ENCODE data around the gene ZNF236. TPM values are rescaled to one million over a fixed set of nuclear protein-coding genes. Genes with fewer than 3 reads are reported as not detected.

Gene ZNF236
- total RNA-seq, 2 experiments from 2014 or later = 6.6 to 16.1 TPM

- no peak for DNase-seq (ENCODE audit: low spot score)
- BruUV-seq (replicated peaks) = no TSS peak
- intact Hi-C loops (cut with micrococcal nuclease; ENCODE audit: unreplicated experiment) = no loop called here
- Histone ChIP-seq H2AFZ (ENCODE audit: low read length) (no peak overlapping the region), H3K4me3 (ENCODE audit: low read depth, low read length, poor library complexity, severe bottlenecking) (no peak overlapping the region), H3K79me2 (ENCODE audit: insufficient read depth, low read depth, low read length) (no peaks in the 10 kb centered on the region), H3K36me3 (ENCODE audit: insufficient read depth, low read length) (no peaks in the 10 kb centered on the region), H3K9me3 (ENCODE audit: low read length) (no peaks in the 10 kb centered on the region), H3K4me1 (ENCODE audit: insufficient read depth, low read length, poor library complexity, severe bottlenecking) (no peaks in the 10 kb centered on the region), H3K27ac (ENCODE audit: low read depth, low read length, poor library complexity, severe bottlenecking) (no peak overlapping the region), H3K4me2 (ENCODE audit: low read length) (no peak overlapping the region), H3K9me2 (ENCODE audit: insufficient read depth, low read length) (no peaks in the 10 kb centered on the region), H4K20me1 (ENCODE audit: insufficient read depth, low read length) (no peaks in the 10 kb centered on the region)
- TF ChIP-seq CTCF (conservative IDR thresholded peaks at IDR 0.05; ENCODE audit: low read length) (no peak), EZH2phosphoT487 (IDR thresholded peaks at IDR 0.05; ENCODE audit: borderline replicate concordance, low read depth, low read length) (no peak)
- ChIA-PET POLR2A (no interaction called here), CTCF (ENCODE audit: unreplicated experiment) (no interaction called here)
Observed at GRCh38 chr18:76791106-76791505, 31.3 kb upstream of the ZNF236 start.

- no peak for DNase-seq (ENCODE audit: low spot score)
- intact Hi-C loops (cut with micrococcal nuclease; ENCODE audit: unreplicated experiment) = no loop called here
- H3K4me1 ChIP-seq (ENCODE audit: insufficient read depth, low read length, poor library complexity, severe bottlenecking) = no peaks in the 10 kb centered on the region
- H3K4me2 ChIP-seq (ENCODE audit: low read length) = no peak overlapping the region
- H3K79me2 ChIP-seq (ENCODE audit: insufficient read depth, low read depth, low read length) = no peaks in the 10 kb centered on the region
- CTCF ChIA-PET (ENCODE audit: unreplicated experiment) = no interaction called here
- no peaks in the 10 kb centered on the region for H4K20me1 ChIP-seq (ENCODE audit: insufficient read depth, low read length)
- no peak overlapping the region for H3K27ac ChIP-seq (ENCODE audit: low read depth, low read length, poor library complexity, severe bottlenecking)
- H3K4me3 ChIP-seq (ENCODE audit: low read depth, low read length, poor library complexity, severe bottlenecking) = no peak overlapping the region
- TF ChIP-seq CTCF (conservative IDR thresholded peaks at IDR 0.05; ENCODE audit: low read length) (no peak), EZH2phosphoT487 (IDR thresholded peaks at IDR 0.05; ENCODE audit: borderline replicate concordance, low read depth, low read length) (no peak)
- no peak overlapping the region for H2AFZ ChIP-seq (ENCODE audit: low read length)
- POLR2A ChIA-PET = no interaction called here
- no peaks in the 10 kb centered on the region for H3K9me2 ChIP-seq (ENCODE audit: insufficient read depth, low read length)
- H3K36me3 ChIP-seq (ENCODE audit: insufficient read depth, low read length) = no peaks in the 10 kb centered on the region
- BruUV-seq (replicated peaks) = no TSS peak
- H3K9me3 ChIP-seq (ENCODE audit: low read length) = no peaks in the 10 kb centered on the region
Observed at GRCh38 chr18:76791642-76792041, 30.7 kb upstream of the ZNF236 start.

GRCh38 chr18:76794326-76794725 is 28.0 kb upstream of the ZNF236 start:
- CTCF ChIA-PET (ENCODE audit: unreplicated experiment) = no interaction called here

More at GRCh38 chr18:76794326-76794725, 28.0 kb upstream of the ZNF236 start:
- no peaks in the 10 kb centered on the region for H3K9me3 ChIP-seq (ENCODE audit: low read length)
- no peak overlapping the region for H3K27ac ChIP-seq (ENCODE audit: low read depth, low read length, poor library complexity, severe bottlenecking)
- H3K4me1 ChIP-seq (ENCODE audit: insufficient read depth, low read length, poor library complexity, severe bottlenecking) = no peaks in the 10 kb centered on the region
- no peaks in the 10 kb centered on the region for H4K20me1 ChIP-seq (ENCODE audit: insufficient read depth, low read length)
- DNase-seq (ENCODE audit: low spot score) = no peak
- no peak overlapping the region for H3K4me3 ChIP-seq (ENCODE audit: low read depth, low read length, poor library complexity, severe bottlenecking)
- no TSS peak for BruUV-seq (replicated peaks)
- H3K79me2 ChIP-seq (ENCODE audit: insufficient read depth, low read depth, low read length) = no peaks in the 10 kb centered on the region
- no peaks in the 10 kb centered on the region for H3K36me3 ChIP-seq (ENCODE audit: insufficient read depth, low read length)
- H3K9me2 ChIP-seq (ENCODE audit: insufficient read depth, low read length) = no peaks in the 10 kb centered on the region
- intact Hi-C loops (cut with micrococcal nuclease; ENCODE audit: unreplicated experiment) = no loop called here
- H2AFZ ChIP-seq (ENCODE audit: low read length) = no peak overlapping the region
- TF ChIP-seq EZH2phosphoT487 (IDR thresholded peaks at IDR 0.05; ENCODE audit: borderline replicate concordance, low read depth, low read length) (no peak), CTCF (conservative IDR thresholded peaks at IDR 0.05; ENCODE audit: low read length) (no peak)
- POLR2A ChIA-PET = no interaction called here
- H3K4me2 ChIP-seq (ENCODE audit: low read length) = no peak overlapping the region
